ENCODE measurements around the gene CARD11.

The CARD11 gene

DNA sequence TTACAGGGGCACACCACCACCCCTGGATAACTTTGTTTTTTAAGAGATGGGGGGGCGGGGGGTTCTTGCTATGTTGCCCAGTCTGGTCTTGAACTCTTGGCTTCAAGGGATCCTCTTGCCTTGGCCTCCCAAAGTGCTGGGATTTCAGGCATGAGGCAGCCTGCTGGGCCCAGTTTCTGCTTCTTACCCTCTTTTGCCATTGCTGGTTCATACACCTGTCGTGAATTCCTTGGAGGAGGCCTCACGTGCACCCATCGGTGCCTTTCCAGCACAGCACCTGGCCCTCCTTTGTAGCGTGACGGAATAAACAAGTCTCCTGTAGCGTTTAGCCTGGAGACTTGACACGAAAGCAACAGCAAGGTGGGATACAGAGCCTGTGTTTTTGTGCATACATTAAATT lies 75.5 kb downstream of the CARD11 start:
- Histone ChIP-seq H3K9me3 (ENCODE audit: control insufficient read depth, insufficient read depth, low read length) (no peaks in the 10 kb centered on the region), H3K36me3 (ENCODE audit: control insufficient read depth, insufficient read depth, low read length) (no peaks in the 10 kb centered on the region)

GRCh38 chr7:2967705-2968104 lies 76.0 kb downstream of the CARD11 start:
- Histone ChIP-seq H3K4me1 (ENCODE audit: control insufficient read depth, insufficient read depth, low read length) (no peaks in the 10 kb centered on the region), H3K9me3 (ENCODE audit: control insufficient read depth, insufficient read depth, low read length) (no peaks in the 10 kb centered on the region), H3K4me3 (ENCODE audit: low read depth, low read length) (no peak overlapping the region), H3K36me3 (ENCODE audit: control insufficient read depth, insufficient read depth, low read length) (no peaks in the 10 kb centered on the region), H3K27me3 (ENCODE audit: control insufficient read depth, insufficient read depth, low read length) (no peaks in the 10 kb centered on the region), H3K9ac (ENCODE audit: low read depth, low read length) (no peak overlapping the region)

More for the DNA sequence above, 75.5 kb downstream of the CARD11 start:
- no peaks in the 10 kb centered on the region for H3K27me3 ChIP-seq (ENCODE audit: control insufficient read depth, insufficient read depth, low read length)
- H3K4me3 ChIP-seq (ENCODE audit: low read depth, low read length) = no peak overlapping the region
- no peak overlapping the region for H3K9ac ChIP-seq (ENCODE audit: low read depth, low read length)
- H3K4me1 ChIP-seq (ENCODE audit: control insufficient read depth, insufficient read depth, low read length) = no peaks in the 10 kb centered on the region

GRCh38 chr7:2967253-2967652 lies 76.4 kb downstream of the CARD11 start:
- Histone ChIP-seq H3K4me1 (ENCODE audit: control insufficient read depth, insufficient read depth, low read length) (no peaks in the 10 kb centered on the region), H3K27me3 (ENCODE audit: control insufficient read depth, insufficient read depth, low read length) (no peaks in the 10 kb centered on the region), H3K36me3 (ENCODE audit: control insufficient read depth, insufficient read depth, low read length) (no peaks in the 10 kb centered on the region), H3K9me3 (ENCODE audit: control insufficient read depth, insufficient read depth, low read length) (no peaks in the 10 kb centered on the region), H3K4me3 (ENCODE audit: low read depth, low read length) (no peak overlapping the region), H3K9ac (ENCODE audit: low read depth, low read length) (no peak overlapping the region)

DNA sequence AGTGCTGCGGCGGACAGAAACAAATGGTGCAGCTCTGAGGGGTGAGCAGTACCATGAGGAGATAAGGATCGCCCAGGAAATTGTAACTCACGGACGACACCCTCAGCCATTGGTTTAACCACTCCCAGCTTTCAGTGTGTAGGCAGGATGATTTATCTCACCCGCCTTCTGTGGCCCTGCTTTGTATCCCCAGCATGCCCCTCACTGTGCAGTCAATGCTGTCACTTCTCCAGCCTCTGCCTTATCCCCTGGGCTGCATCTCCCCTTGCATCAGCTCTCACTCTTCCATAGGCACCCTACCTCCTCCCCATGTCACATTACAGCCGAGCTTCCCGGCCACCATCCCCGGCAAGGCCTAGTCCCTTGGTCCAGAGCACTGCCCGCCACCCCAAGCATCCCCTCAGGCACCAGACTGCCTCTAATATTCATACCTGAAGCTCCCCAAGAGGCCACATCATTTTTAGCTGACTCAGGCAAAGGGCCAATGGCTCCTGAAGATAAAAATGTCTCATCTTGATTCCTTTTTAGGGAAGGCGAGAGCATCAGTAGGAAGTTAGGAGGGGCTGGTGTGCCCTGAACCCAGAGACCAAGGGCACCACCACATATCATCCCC lies 77.1 kb downstream of the CARD11 start:
- no peaks in the 10 kb centered on the region for H3K9me3 ChIP-seq (ENCODE audit: control insufficient read depth, insufficient read depth, low read length)
- H3K36me3 ChIP-seq (ENCODE audit: control insufficient read depth, insufficient read depth, low read length) = no peaks in the 10 kb centered on the region
- H3K9ac ChIP-seq (ENCODE audit: low read depth, low read length) = no peak overlapping the region
- H3K4me3 ChIP-seq (ENCODE audit: low read depth, low read length) = no peak overlapping the region
- H3K27me3 ChIP-seq (ENCODE audit: control insufficient read depth, insufficient read depth, low read length) = no peaks in the 10 kb centered on the region
- no peaks in the 10 kb centered on the region for H3K4me1 ChIP-seq (ENCODE audit: control insufficient read depth, insufficient read depth, low read length)

DNA sequence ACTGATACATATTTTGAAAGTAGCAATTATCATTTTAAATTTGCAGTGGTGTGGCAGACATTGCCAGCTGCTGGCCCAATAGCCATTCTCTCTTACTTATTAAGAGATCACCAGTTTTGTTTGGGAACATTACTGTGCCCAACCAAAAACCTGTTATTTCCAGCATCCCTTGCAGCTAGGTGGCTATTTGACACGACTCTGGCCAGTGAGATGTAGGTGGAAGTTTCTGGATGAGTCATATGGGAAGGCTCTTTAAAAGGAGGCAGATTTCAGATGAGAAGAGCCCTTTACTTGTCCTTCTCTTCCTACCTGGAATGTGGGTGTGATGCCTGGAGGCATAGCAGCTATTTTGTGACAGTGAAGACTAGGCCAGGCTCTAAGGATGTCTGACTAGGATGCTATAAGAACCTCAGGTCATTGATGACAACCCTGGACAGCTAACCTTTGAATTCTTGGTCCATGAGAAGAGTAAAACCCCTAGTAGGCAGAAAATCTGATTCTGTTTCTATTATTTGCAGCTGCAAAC lies 77.9 kb downstream of the CARD11 start:
- Histone ChIP-seq H3K4me1 (ENCODE audit: control insufficient read depth, insufficient read depth, low read length) (no peaks in the 10 kb centered on the region), H3K9me3 (ENCODE audit: control insufficient read depth, insufficient read depth, low read length) (no peaks in the 10 kb centered on the region), H3K36me3 (ENCODE audit: control insufficient read depth, insufficient read depth, low read length) (no peaks in the 10 kb centered on the region), H3K9ac (ENCODE audit: low read depth, low read length) (no peak overlapping the region), H3K4me3 (ENCODE audit: low read depth, low read length) (no peak overlapping the region), H3K27me3 (ENCODE audit: control insufficient read depth, insufficient read depth, low read length) (no peaks in the 10 kb centered on the region)

DNA sequence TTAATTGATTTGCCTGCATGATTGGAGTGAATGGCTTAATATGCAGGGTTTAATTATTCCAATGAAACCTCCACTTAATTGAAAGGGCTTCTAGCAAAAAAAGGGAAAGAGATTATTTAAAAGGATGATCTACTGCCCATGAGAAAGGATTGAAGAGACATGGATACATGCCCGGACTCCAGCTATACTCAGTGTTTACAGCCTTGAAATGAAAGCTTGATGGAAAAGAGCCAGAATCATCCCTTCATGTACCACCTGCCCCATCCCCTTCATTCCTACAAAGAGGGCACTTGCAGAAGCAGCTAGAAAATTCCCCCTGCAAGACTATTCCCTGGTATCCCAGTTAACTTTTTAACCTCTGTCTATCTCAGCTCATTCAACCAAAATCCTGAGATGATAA lies 78.4 kb downstream of the CARD11 start:
- H3K9ac ChIP-seq (ENCODE audit: low read depth, low read length) = no peak overlapping the region
- no peak overlapping the region for H3K4me3 ChIP-seq (ENCODE audit: low read depth, low read length)
- H3K36me3 ChIP-seq (ENCODE audit: control insufficient read depth, insufficient read depth, low read length) = no peaks in the 10 kb centered on the region
- H3K27me3 ChIP-seq (ENCODE audit: control insufficient read depth, insufficient read depth, low read length) = no peaks in the 10 kb centered on the region
- no peaks in the 10 kb centered on the region for H3K4me1 ChIP-seq (ENCODE audit: control insufficient read depth, insufficient read depth, low read length)
- H3K9me3 ChIP-seq (ENCODE audit: control insufficient read depth, insufficient read depth, low read length) = no peaks in the 10 kb centered on the region

- Histone ChIP-seq H3K4me1 (ENCODE audit: control insufficient read depth, insufficient read depth, low read length) (no peaks in the 10 kb centered on the region), H3K36me3 (ENCODE audit: control insufficient read depth, insufficient read depth, low read length) (no peaks in the 10 kb centered on the region), H3K9me3 (ENCODE audit: control insufficient read depth, insufficient read depth, low read length) (no peaks in the 10 kb centered on the region), H3K9ac (ENCODE audit: low read depth, low read length) (no peak overlapping the region), H3K4me3 (ENCODE audit: low read depth, low read length) (no peak overlapping the region), H3K27me3 (ENCODE audit: control insufficient read depth, insufficient read depth, low read length) (no peaks in the 10 kb centered on the region)
These were observed 79.5 kb downstream of the CARD11 start for GRCh38 chr7:2964208-2964607.

DNA sequence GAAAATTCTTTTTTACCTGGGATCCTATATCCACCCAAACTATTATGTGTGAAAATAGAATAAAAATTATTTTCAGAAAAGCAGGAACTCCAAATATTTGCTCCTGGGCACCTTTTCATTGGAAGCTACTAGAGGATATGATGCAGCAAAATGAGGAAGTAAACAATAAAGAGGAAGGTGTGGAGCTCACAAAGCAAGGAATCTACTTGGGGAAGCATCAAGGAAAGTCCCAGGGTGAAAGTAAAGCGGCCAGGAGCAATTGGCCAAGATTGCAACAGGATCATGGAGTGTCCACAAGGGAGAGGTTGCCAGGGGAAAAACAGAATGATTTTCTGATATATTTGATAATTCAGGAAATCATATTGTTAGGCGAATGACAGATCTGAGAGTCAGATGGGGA lies 80.8 kb downstream of the CARD11 start:
- H3K36me3 ChIP-seq (ENCODE audit: control insufficient read depth, insufficient read depth, low read length) = peaks cover 3% of the 10 kb centered on the region
- H3K4me1 ChIP-seq (ENCODE audit: control insufficient read depth, insufficient read depth, low read length) = no peaks in the 10 kb centered on the region
- no peak overlapping the region for H3K4me3 ChIP-seq (ENCODE audit: low read depth, low read length)
- no peaks in the 10 kb centered on the region for H3K9me3 ChIP-seq (ENCODE audit: control insufficient read depth, insufficient read depth, low read length)
- no peak overlapping the region for H3K9ac ChIP-seq (ENCODE audit: low read depth, low read length)
- H3K27me3 ChIP-seq (ENCODE audit: control insufficient read depth, insufficient read depth, low read length) = no peaks in the 10 kb centered on the region

DNA sequence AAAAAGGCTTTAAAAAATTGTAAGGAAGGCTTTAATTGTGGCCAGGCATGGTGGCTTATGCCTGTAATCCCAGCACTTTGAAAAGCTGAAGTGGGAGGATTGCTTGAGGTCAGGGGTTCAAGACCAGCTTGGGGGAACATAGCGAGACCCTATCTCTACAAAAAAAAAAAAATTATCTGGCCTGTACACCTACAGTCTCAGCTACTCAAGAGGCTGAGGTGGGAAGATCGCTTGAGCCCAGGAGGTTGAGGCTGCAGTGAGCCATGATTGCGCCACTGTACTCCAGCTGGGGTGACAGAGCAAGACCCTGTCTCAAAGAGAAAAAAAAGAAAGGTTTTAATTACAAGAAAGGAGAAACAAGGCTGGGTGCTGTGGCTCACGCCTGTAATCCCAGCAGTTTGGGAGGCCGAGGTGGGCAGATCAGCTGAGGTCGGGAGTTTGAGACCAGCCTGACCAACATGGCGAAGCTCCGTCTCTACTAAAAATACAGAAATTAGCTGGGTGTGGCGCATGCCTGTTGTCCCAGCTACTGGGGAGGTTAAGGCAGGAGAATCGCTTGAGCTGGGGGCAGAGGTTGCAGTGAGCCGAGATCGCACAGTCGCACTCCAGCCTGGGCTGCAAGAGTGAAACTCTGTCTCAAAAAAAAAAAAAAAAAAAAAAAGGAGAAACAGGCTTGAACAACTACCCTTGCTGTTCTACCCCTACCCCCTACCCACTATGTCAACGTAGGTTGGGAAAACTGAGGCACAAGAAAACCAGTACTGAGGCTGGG lies 83.7 kb downstream of the CARD11 start:
- H3K9ac ChIP-seq (ENCODE audit: low read depth, low read length) = no peak overlapping the region
- H3K9me3 ChIP-seq (ENCODE audit: control insufficient read depth, insufficient read depth, low read length) = no peaks in the 10 kb centered on the region
- no peak overlapping the region for H3K4me3 ChIP-seq (ENCODE audit: low read depth, low read length)
- H3K27me3 ChIP-seq (ENCODE audit: control insufficient read depth, insufficient read depth, low read length) = no peaks in the 10 kb centered on the region
- H3K4me1 ChIP-seq (ENCODE audit: control insufficient read depth, insufficient read depth, low read length) = no peaks in the 10 kb centered on the region
- H3K36me3 ChIP-seq (ENCODE audit: control insufficient read depth, insufficient read depth, low read length) = peaks cover 7% of the 10 kb centered on the region

DNA sequence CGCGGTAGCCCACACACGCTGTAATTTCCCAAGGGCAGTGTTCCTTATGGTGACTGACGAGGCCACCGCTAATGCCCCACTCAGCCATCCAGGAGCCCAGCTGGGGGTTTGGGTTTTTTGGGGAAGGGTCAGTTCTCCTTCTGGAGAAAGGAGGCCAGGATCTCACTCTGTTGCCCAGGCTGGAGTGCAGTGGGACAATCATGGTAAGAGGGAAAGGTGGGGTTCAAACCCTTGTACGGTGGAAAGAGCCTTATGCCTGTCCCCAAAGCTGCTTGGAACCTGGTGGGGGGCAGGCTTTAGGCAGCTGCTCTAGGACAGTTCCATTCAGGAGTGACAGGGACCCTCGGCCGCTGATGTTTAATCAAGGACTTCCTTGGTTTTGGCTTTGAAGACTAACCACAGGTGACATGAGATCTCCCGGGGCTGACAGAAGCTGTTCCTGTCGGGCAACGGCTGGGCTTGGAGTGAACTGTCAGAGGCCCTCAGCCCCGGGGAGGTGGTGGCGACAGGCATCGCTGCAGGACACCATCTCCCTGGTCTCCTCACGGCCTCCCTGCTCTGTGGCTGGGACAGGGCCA lies 84.5 kb downstream of the CARD11 start:
- no peaks in the 10 kb centered on the region for H3K4me1 ChIP-seq (ENCODE audit: control insufficient read depth, insufficient read depth, low read length)
- H3K9me3 ChIP-seq (ENCODE audit: control insufficient read depth, insufficient read depth, low read length) = no peaks in the 10 kb centered on the region
- no peak overlapping the region for H3K4me3 ChIP-seq (ENCODE audit: low read depth, low read length)
- no peaks in the 10 kb centered on the region for H3K27me3 ChIP-seq (ENCODE audit: control insufficient read depth, insufficient read depth, low read length)
- H3K9ac ChIP-seq (ENCODE audit: low read depth, low read length) = no peak overlapping the region
- H3K36me3 ChIP-seq (ENCODE audit: control insufficient read depth, insufficient read depth, low read length) = peaks cover 10% of the 10 kb centered on the region

- Histone ChIP-seq H3K4me3 (ENCODE audit: low read depth, low read length) (no peak overlapping the region), H3K4me1 (ENCODE audit: control insufficient read depth, insufficient read depth, low read length) (no peaks in the 10 kb centered on the region), H3K27me3 (ENCODE audit: control insufficient read depth, insufficient read depth, low read length) (no peaks in the 10 kb centered on the region), H3K9ac (ENCODE audit: low read depth, low read length) (no peak overlapping the region), H3K9me3 (ENCODE audit: control insufficient read depth, insufficient read depth, low read length) (no peaks in the 10 kb centered on the region), H3K36me3 (ENCODE audit: control insufficient read depth, insufficient read depth, low read length) (peaks cover 10% of the 10 kb centered on the region)
These were observed 85.1 kb downstream of the CARD11 start for GRCh38 chr7:2958416-2959102.
